HepG2 (cell line): Measurements from ENCODE around the gene PLIN4. TPM values are rescaled to one million over a fixed set of nuclear protein-coding genes. Genes with fewer than 3 reads are reported as not detected.
A peak's percentile ranks its signal among the peaks of the same experiment; 100 is the strongest.

Experiments
- ATAC-seq: fragments of 200-7000 bp; cut with Tn5 transposase; 3 replicates; pipeline ENCODE4 v1.9.1; 2020; ENCODE audit warnings: mild to moderate bottlenecking, moderate library complexity
- BruUV-seq: library from RNA; stranded (reverse); fragments of 400-500 nt; replicated peaks from 2 replicates; lab custom pipeline; 2021; lab: Mats Ljungman, UMichigan
- CTCF ChIA-PET: fragments of 300-600 bp; formaldehyde crosslinking; extraction: SDS; loops from one replicate; lab custom pipeline; 2021; ENCODE audit warnings: low total read pairs, inconsistent platforms, low intra/inter-chr PET ratio; lab: Yijun Ruan, JAX
- POLR2A ChIA-PET: fragments of 350-600 bp; sonication (Branson Sonifier 250); formaldehyde crosslinking; loops from one replicate; lab custom pipeline; 2020; ENCODE audit warnings: antibody characterized with exemption, inconsistent platforms; lab: Yijun Ruan, JAX
- DNase-seq: peaks from one replicate; pipeline ENCODE4 v3.0.0-alpha.2; 2015; ENCODE audit warnings: low spot score
- FAIRE-seq: peaks from 3 replicates; lab custom pipeline; 2011; peaks lifted over from hg19 to GRCh38; lab: Jason Lieb, UNC
- H2AFZ ChIP-seq: one replicate; pipeline ENCODE4 v1.6.1; 2011; ENCODE audit warnings: low read length, inconsistent platforms
- H3K27ac ChIP-seq: fragments of 300-600 bp; 3 replicates; pipeline ENCODE4 v1.8.0; 2011; ENCODE audit warnings: mixed run types, mild to moderate bottlenecking, mixed read lengths, low read length, inconsistent platforms; ENCODE audit not compliant: insufficient read depth; ENCODE audit errors: extremely low read length
- H3K27me3 ChIP-seq, 2 experiments: fragments of 200-600 bp in 1 of 2; 2 replicates in 1 of 2; 3 replicates in 1 of 2; pipeline versions ENCODE4 v1.6.0 to v1.8.0; 2011; ENCODE audit warnings: low read length in 2 of 2, mild to moderate bottlenecking in 2 of 2, moderate library complexity in 2 of 2, inconsistent platforms in 1 of 2; ENCODE audit not compliant: insufficient read depth in 2 of 2, control insufficient read depth in 1 of 2
- H3K36me3 ChIP-seq, 2 experiments: fragments of 200-600 bp in 1 of 2; replicated peaks in 1 of 2; 2 replicates in 1 of 2; 3 replicates in 1 of 2; pipeline versions ENCODE4 v1.5.1 to v1.8.0; 2011; ENCODE audit warnings: low read length in 2 of 2, inconsistent platforms in 1 of 2; ENCODE audit not compliant: insufficient read depth in 2 of 2, control insufficient read depth in 1 of 2
- H3K4me1 ChIP-seq: 2 replicates; pipeline ENCODE4 v1.5.1; 2012; ENCODE audit warnings: low read length, inconsistent platforms; ENCODE audit not compliant: insufficient read depth
- H3K4me2 ChIP-seq: 2 replicates; pipeline ENCODE4 v1.6.0; 2011; ENCODE audit warnings: low read depth, low read length, inconsistent platforms
- H3K4me3 ChIP-seq, 3 experiments: fragments of 200-600 bp in 1 of 3; sonication (generic), shearing (Covaris generic) in 1 of 3; replicated peaks in 1 of 3; 2 replicates each; pipeline ENCODE4 v1.5.1; 2011 to 2016; ENCODE audit warnings: low read length in 3 of 3, inconsistent platforms in 2 of 3, low read depth in 2 of 3, mild to moderate bottlenecking in 2 of 3, control low read depth in 1 of 3, mixed read lengths in 1 of 3; ENCODE audit not compliant: insufficient read depth in 1 of 3
- H3K79me2 ChIP-seq: one replicate; pipeline ENCODE4 v1.6.1; 2011; ENCODE audit warnings: low read length, inconsistent platforms; ENCODE audit not compliant: insufficient read depth
- H3K9ac ChIP-seq: 2 replicates; pipeline ENCODE4 v1.6.0; 2011; ENCODE audit warnings: mild to moderate bottlenecking, low read depth, low read length, inconsistent platforms; ENCODE audit not compliant: insufficient read depth
- H3K9me3 ChIP-seq: 2 replicates; pipeline ENCODE4 v1.5.1; 2012; ENCODE audit warnings: mild to moderate bottlenecking, low read length
- H4K20me1 ChIP-seq: 2 replicates; pipeline ENCODE4 v1.6.0; 2011; ENCODE audit warnings: inconsistent platforms, mild to moderate bottlenecking, low read length, moderate library complexity; ENCODE audit not compliant: insufficient read depth
- ZFP36 ChIP-seq: fragments of 150-350 bp; IDR thresholded peaks from 2 replicates; pipeline ENCODE4 v1.6.1; 2018; ENCODE audit warnings: borderline replicate concordance, low read length, low read depth; ENCODE audit not compliant: partially characterized antibody
- ZMYM3 ChIP-seq: sonication (generic); formaldehyde crosslinking; IDR thresholded peaks from 2 replicates; pipeline ENCODE4 v1.5.1; 2020; ENCODE audit warnings: mild to moderate bottlenecking, missing genetic modification reagents
- ZNF234 ChIP-seq: sonication (generic); formaldehyde crosslinking; conservative IDR thresholded peaks from 2 replicates; pipeline ENCODE4 v1.5.1; 2020; ENCODE audit warnings: mild to moderate bottlenecking, missing genetic modification reagents
- ZNF468 ChIP-seq: sonication (generic); formaldehyde crosslinking; IDR thresholded peaks from 2 replicates; pipeline ENCODE4 v1.8.0; 2022; ENCODE audit warnings: mild to moderate bottlenecking, moderate library complexity, missing genetic modification reagents
- ZNF629 ChIP-seq: sonication (generic); formaldehyde crosslinking; conservative IDR thresholded peaks from 2 replicates; pipeline ENCODE4 v1.5.0; 2020; ENCODE audit warnings: missing genetic modification reagents
- WGBS: methylation state at CpG from one replicate; pipeline ENCODE4 v1.1.6; 2017; ENCODE audit warnings: low lambda C conversion rate; 5-methylcytosine and 5-hydroxymethylcytosine counted together
- in situ Hi-C: cut with HindIII; loops from 2 replicates; pipeline ENCODE4 v1.10.0; 2017; ENCODE audit warnings: low pct_unique_long_range_greater_than_20kb; ENCODE audit not compliant: extremely low pct_ligation_motif_present
- intact Hi-C: fragments of 100-400 bp; cut with micrococcal nuclease; formaldehyde crosslinking; loops from one replicate; pipeline ENCODE4 v1.10.0; 2022; ENCODE audit not compliant: unreplicated experiment
- polyA plus RNA-seq, 8 experiments: library from polyadenylated mRNA; depleted of rRNA in 3 of 8; stranded (reverse) in 7 of 8; unstranded in 1 of 8; fragments of >200 nt; fragmentation: Illumina TruSeq in 4 of 8; extraction: Trizol in 4 of 8; gene quantifications; 2 replicates each; pipeline versions ENCODE4 v1.2.1 to v1.2.3, GENCODE V29; 2011 to 2016; ENCODE audit warnings: low read depth in 4 of 8, missing spikeins in 1 of 8, mixed read lengths in 1 of 8; ENCODE audit not compliant: insufficient read depth in 1 of 8
- total RNA-seq, 5 experiments: library from RNA; depleted of rRNA; stranded (reverse); fragments of >200 nt; fragmentation: Illumina TruSeq; extraction: Trizol; gene quantifications; 2 replicates each; pipeline ENCODE4 v1.2.3, GENCODE V29; 2016; ENCODE audit warnings: low read depth in 1 of 5

The PLIN4 gene
- total and polyA plus RNA-seq, 2 of the 13 experiments (the other 11 are each of a cell fraction or from before 2014, with no cell fraction given), result 1.1 to 1.3 TPM

DNA sequence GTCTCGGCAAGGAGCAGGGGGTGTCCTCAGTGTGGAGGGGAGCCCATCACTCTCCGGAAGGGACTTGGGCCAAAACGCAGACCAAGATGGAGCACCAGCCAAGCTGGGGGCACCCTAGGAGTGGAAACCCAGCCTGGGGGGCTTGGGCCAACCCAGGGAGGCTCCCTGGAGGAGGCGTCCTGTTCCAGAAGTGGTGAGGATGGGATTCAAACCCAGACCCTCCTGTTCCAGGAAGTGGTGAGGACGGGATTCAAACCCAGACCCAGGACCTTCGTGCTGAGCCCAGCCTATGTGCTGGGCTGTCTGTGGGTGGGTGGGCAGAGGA lies 848 bp upstream of the PLIN4 start:
- H3K9ac ChIP-seq, result peak overlapping the region; percentile 53
- H3K4me3 ChIP-seq, result peak overlapping the region in 1 of 3 experiments; percentile 52; a peak in 1 of 6 replicates
- TF ChIP-seq ZFP36 (peak; percentile 63), ZNF468 (CRISPR knock-in tag) (no peak)
- peak overlapping the region; percentile 60 for H3K4me2 ChIP-seq
- H3K9me3 ChIP-seq, result no peaks in the 10 kb centered on the region
- no TSS peak for BruUV-seq
- intact Hi-C loops, result no loop called here
- peak overlapping the region; percentile 48 for H3K27ac ChIP-seq
- CTCF ChIA-PET, result no interaction called here
- FAIRE-seq (no peak), ATAC-seq (no peak), DNase-seq (no peak)
- peaks cover 68% of the 10 kb centered on the region for H3K4me1 ChIP-seq
- no peaks in the 10 kb centered on the region for H4K20me1 ChIP-seq
- H2AFZ ChIP-seq, result no peak overlapping the region
- no peaks in the 10 kb centered on the region for H3K36me3 ChIP-seq
- in situ Hi-C loops, result no loop called here
- H3K27me3 ChIP-seq, result no peaks in the 10 kb centered on the region
- POLR2A ChIA-PET, result no interaction called here
- 85% methylated on average over 4 of the region's 6 CpGs for WGBS
- H3K79me2 ChIP-seq, result no peaks in the 10 kb centered on the region

DNA sequence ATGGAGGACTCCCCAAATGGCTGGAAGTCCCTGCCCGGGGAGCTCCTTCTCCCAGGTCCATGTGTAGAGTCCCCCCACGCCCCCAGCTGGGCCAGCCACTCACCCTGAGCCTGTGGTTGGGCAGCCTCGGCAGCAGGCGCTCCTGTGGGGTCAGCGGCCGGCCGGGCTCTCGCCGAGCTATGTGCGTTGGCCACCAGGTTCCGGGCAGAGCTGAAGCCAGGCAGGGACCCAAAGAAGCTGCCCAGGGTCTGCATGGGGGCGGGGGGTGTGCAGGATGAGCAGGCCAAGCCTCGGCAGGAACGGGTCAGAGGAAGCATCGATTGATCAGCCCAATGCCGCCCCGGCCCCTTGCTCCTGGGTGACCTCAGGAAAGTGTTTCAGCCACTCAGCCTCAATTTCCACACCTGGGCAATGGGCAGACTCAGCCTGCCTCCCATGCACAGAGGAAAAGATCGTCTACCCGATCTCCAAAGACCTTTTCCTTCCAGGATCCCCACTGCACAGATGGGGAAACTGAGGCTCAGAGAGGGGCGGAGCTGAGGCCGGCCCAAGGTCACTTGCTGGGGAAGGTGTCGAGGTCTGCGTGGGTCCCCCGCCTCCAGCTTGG lies 732 bp downstream of the PLIN4 start:
- FAIRE-seq (no peak), DNase-seq (no peak), ATAC-seq (no peak)
- TF ChIP-seq ZNF234 (CRISPR knock-in tag) (no peak), ZNF629 (peak; percentile 92), ZMYM3 (peak; percentile 74; the same call in 1 of the 2 replicates)
- Histone ChIP-seq H3K4me3 (peak overlapping the region in 1 of 3 experiments; percentile 52; a peak in 1 of 6 replicates), H2AFZ (no peak overlapping the region), H3K79me2 (no peaks in the 10 kb centered on the region), H3K9ac (no peak overlapping the region), H3K27me3 (no peaks in the 10 kb centered on the region), H3K36me3 (no peaks in the 10 kb centered on the region), H3K4me2 (peak overlapping the region; percentile 60), H3K4me1 (peaks cover 53% of the 10 kb centered on the region), H3K9me3 (no peaks in the 10 kb centered on the region), H4K20me1 (no peaks in the 10 kb centered on the region), H3K27ac (no peak overlapping the region)
- ChIA-PET CTCF (no interaction called here), POLR2A (interaction anchor here (0.8 to 1.9 kb wide), 5 partner anchors 8 to 103 kb away, joined by 3 to 9 read pairs (median 7); partner anchors contain the start of genes HDGFL2, LRG1 and PLIN5)
- in situ Hi-C loops (no loop called here), intact Hi-C loops (no loop called here)
- BruUV-seq, result no TSS peak
- 93% methylated on average over 3 of the region's 24 CpGs for WGBS
